Liver (tissue), 9 donors: ENCODE results near the gene DGKD. TPM values are rescaled to one million over a fixed set of nuclear protein-coding genes. Genes with fewer than 3 reads are reported as not detected.

ENCODE experiments used
- DNase-seq: peaks from one replicate; pipeline ENCODE4 v3.0.0-alpha.2; 2017; ENCODE audit warnings: low spot score
- H3K27ac ChIP-seq, 2 donors: one replicate each; pipeline ENCODE4 v1.7.0; 2013; ENCODE audit warnings: inconsistent platforms in 2 of 2, low read length in 2 of 2, control low read depth in 1 of 2, low read depth in 1 of 2, mild to moderate bottlenecking in 1 of 2
- H3K27me3 ChIP-seq, 4 donors: one replicate each; pipeline versions ENCODE4 v1.6.1 to v1.7.0; 2013; ENCODE audit warnings: low read length in 3 of 4, inconsistent platforms in 1 of 4, mild to moderate bottlenecking in 1 of 4, moderate library complexity in 1 of 4; ENCODE audit not compliant: control insufficient read depth in 4 of 4, insufficient read depth in 4 of 4
- H3K36me3 ChIP-seq, 4 donors: one replicate each; pipeline versions ENCODE4 v1.6.1 to v1.7.0; 2013; ENCODE audit warnings: low read length in 3 of 4, mild to moderate bottlenecking in 3 of 4, low read depth in 1 of 4, moderate library complexity in 1 of 4; ENCODE audit not compliant: control insufficient read depth in 4 of 4, insufficient read depth in 3 of 4
- H3K4me1 ChIP-seq, 4 donors: one replicate each; pipeline versions ENCODE4 v1.6.1 to v1.7.0; 2013; ENCODE audit warnings: low read length in 3 of 4, mild to moderate bottlenecking in 3 of 4, moderate library complexity in 1 of 4; ENCODE audit not compliant: control insufficient read depth in 4 of 4, insufficient read depth in 4 of 4
- H3K4me3 ChIP-seq, 3 donors: one replicate each; pipeline versions ENCODE4 v1.6.1 to v1.7.0; 2013; ENCODE audit warnings: low read length in 3 of 3, control low read depth in 1 of 3, low read depth in 1 of 3, mild to moderate bottlenecking in 1 of 3
- H3K9ac ChIP-seq, 2 donors: one replicate each; pipeline ENCODE4 v1.7.0; 2013; ENCODE audit warnings: low read length in 2 of 2, mild to moderate bottlenecking in 2 of 2, moderate library complexity in 2 of 2, control low read depth in 1 of 2, low read depth in 1 of 2
- H3K9me3 ChIP-seq, 4 donors: one replicate each; pipeline versions ENCODE4 v1.6.1 to v1.7.0; 2013; ENCODE audit warnings: low read length in 3 of 4; ENCODE audit not compliant: control insufficient read depth in 4 of 4
- FOXA1 ChIP-seq: IDR thresholded peaks from 2 replicates; pipeline ENCODE4 v1.6.1; 2016; ENCODE audit warnings: antibody characterized with exemption
- FOXA2 ChIP-seq: IDR thresholded peaks from 2 replicates; pipeline ENCODE4 v1.6.1; 2016; ENCODE audit warnings: antibody characterized with exemption
- HNF4A ChIP-seq, 2 donors: conservative IDR thresholded peaks; 2 replicates each; pipeline ENCODE4 v1.6.1; 2016; ENCODE audit warnings: antibody characterized with exemption in 2 of 2, mild to moderate bottlenecking in 2 of 2
- HNF4G ChIP-seq: IDR thresholded peaks from 2 replicates; pipeline ENCODE4 v1.6.1; 2016; ENCODE audit warnings: antibody characterized with exemption
- JUND ChIP-seq, 2 donors: IDR thresholded peaks; 2 replicates each; pipeline ENCODE4 v1.6.1; 2016; ENCODE audit warnings: antibody characterized with exemption in 2 of 2
- RXRA ChIP-seq, 2 donors: IDR thresholded peaks; 2 replicates each; pipeline ENCODE4 v1.6.1; 2017 to 2018; ENCODE audit warnings: antibody characterized with exemption in 2 of 2, mild to moderate bottlenecking in 1 of 2
- SP1 ChIP-seq: IDR thresholded peaks from 2 replicates; pipeline ENCODE4 v1.6.1; 2018; ENCODE audit warnings: antibody characterized with exemption, mild to moderate bottlenecking
- YY1 ChIP-seq: IDR thresholded peaks from 2 replicates; pipeline ENCODE4 v1.6.1; 2016; ENCODE audit warnings: antibody characterized with exemption, mild to moderate bottlenecking
- WGBS: extraction: QIAGEN DNeasy Blood & Tissue Kit; methylation state at CpG from one replicate; pipeline ENCODE4 v1.1.7; 2013; 5-methylcytosine and 5-hydroxymethylcytosine counted together
- polyA plus RNA-seq, 2 donors: library from polyadenylated mRNA; stranded (reverse) in 1 of 2; unstranded in 1 of 2; fragments of 200-250 nt in 1 of 2; fragments of >200 nt in 1 of 2; fragmentation: Nextera tagmentation in 1 of 2; extraction: Ambion mirVana in 1 of 2; gene quantifications; one replicate each; pipeline versions ENCODE4 v1.2.1 to v1.2.3, GENCODE V29; 2013 to 2015
- total RNA-seq, 2 donors: library from RNA; depleted of rRNA; stranded (reverse); fragments of >200 nt; gene quantifications; one replicate each; pipeline ENCODE4 v1.2.3, GENCODE V29; 2014
- TF ChIP-seq, protein P1 (sequence below): IDR thresholded peaks from 2 replicates; pipeline ENCODE4 v1.6.1; 2016; ENCODE audit warnings: antibody characterized with exemption, mild to moderate bottlenecking
- TF ChIP-seq, protein P2 (sequence below): IDR thresholded peaks from 2 replicates; pipeline ENCODE4 v1.6.1; 2016; ENCODE audit warnings: antibody characterized with exemption
- TF ChIP-seq, protein P3 (sequence below): IDR thresholded peaks from 2 replicates; pipeline ENCODE4 v1.6.1; 2016; ENCODE audit warnings: antibody characterized with exemption
- donor health status: healthy.
- donor health status: healthy.
- donor health status: healthy.
- donor health status: healthy.
- donor health status: healthy.

The DGKD gene
- total and polyA plus RNA-seq, 4 donors = 4.8 to 16.4 (median 8.2) TPM

DNA sequence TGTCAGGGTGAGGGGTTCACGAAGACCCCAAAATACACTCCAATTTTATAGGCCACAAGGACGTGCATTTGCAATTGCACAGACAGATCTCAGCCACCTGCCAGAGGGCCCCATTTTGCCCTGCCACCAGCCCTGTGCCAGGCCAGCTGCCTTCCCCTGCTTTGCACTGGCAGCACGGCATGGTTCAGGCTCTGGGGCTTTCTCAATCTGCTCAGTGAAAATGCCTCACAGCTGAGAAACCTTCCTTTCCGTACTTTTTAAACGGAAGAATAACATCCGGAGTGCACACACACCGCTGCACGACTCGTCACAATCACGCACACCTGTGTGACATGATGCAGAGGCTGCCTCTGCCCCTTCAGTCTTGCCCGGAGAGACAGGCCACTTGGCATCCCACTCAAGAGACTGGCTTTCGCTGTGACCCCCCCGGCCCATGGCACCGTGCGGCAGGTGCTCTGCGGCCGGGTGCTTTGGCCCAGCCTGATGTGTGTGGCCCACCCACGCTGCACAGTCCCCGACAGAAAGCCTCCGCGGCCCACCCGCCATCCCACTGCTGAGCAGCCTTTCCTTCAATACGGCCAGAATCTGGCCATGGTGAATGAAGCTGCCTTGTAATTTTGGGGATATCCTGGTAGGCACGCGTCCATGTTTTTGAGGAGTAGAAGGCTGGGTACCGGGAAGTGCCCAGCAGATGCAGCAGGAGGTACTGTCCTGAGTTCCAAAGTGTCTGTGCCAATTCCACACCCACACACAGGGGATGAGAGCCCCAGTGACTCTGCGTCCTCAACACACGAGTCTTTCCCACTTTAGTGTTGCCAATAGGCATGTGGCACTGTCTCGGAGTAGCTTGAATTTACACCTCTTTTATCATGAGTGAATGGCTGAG is 123.5 kb downstream of the DGKD start:
- 95% methylated on average over 29 of the region's 29 CpGs for WGBS
- Histone ChIP-seq H3K36me3 (peaks cover 4 to 62% (median 25%) of the 10 kb centered on the region in 4 donors), H3K4me3 (no peak overlapping the region), H3K9me3 (no peaks in the 10 kb centered on the region), H3K27me3 (no peaks in the 10 kb centered on the region), H3K4me1 (no peaks in the 10 kb centered on the region), H3K27ac (no peak overlapping the region), H3K9ac (no peak overlapping the region)
- TF ChIP-seq FOXA1 = no peak
- no peak for DNase-seq

DNA sequence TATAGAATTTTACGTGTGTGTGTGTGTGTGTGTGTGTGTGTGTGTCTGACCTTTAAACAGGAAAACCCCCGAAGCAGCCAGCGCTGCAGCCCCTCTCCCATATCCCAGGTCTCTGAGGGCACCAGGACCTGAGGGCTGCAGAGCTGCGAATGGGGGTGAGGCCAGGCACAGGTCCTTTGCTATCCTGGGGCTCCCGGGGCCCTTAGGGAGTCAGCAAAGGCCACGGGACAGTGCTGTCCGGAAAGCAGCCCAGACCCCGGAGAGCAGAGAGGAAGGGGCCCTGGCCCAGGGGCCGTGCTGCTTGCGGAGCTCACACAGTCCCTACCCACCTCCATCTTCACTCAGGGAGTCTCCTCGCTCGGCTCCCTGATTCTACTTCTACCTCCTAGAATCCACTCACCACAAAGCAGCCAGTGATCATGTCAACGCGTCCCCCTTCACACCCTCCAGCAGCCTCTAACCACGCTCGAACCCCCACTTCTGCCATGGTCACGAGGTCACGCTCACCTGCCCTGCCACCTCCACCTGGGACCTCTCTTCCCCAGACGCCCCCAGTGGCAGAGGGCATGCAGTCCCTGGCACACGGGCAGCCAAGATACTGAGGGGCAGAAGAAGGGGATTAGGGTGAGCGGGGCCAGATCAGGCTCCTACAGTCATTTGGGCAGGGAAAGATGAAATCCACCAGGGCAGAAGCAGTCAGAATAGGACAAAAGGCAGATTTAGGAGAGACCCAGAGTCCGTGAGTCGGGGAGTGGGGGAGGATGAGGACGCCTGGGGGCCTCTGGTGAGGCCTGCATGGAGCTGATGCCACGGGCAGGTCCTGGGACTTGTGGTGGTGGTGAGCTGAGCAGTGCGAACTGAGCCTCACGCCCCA is 125.6 kb downstream of the DGKD start:
- Histone ChIP-seq H3K4me1 (no peaks in the 10 kb centered on the region), H3K27ac (no peak overlapping the region), H3K4me3 (no peak overlapping the region), H3K9me3 (no peaks in the 10 kb centered on the region), H3K27me3 (no peaks in the 10 kb centered on the region), H3K36me3 (peaks cover 4 to 76% (median 30%) of the 10 kb centered on the region in 4 donors), H3K9ac (no peak overlapping the region)
- TF ChIP-seq HNF4A (conservative IDR thresholded peaks at IDR 0.05) (no peak), SP1 (no peak)
- 95% methylated on average over 27 of the region's 27 CpGs for WGBS
- DNase-seq = no peak

DNA sequence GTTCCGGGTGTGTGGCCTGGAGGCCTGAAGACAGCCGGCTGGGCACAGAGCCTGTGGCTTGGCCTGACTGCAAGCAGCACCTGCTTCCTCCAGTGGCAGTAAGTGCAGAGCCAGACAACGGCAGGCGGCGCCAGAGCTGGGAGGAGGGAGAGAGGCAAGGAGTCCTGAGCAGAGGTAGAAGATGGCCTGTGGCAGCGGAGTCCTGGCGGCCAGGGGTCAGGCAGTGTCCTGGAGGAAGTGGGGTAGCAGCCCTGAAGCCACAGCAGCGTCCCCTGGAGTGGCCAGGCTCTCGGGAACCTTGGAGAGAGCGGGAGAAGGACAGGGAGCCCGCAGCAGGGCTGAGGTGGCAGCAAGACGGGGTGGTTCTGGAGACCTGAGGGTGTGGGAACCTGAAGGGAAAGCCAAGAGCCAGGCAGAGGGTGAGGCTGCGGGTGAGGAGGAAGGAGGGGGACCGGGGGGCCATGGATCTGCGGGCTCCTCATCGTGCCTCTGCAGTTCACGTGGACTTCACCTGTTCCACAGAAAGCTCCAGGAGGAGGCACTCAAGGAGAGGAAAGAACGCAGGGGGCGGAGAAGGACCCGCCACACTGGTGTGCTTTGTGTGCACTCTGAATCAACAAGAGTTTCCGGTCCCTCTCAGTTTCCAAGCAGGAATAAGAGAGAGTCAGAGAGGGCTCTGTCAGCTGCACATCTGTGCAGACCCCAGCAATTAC is 126.4 kb downstream of the DGKD start:
- H3K4me1 ChIP-seq = no peaks in the 10 kb centered on the region
- H3K9ac ChIP-seq = no peak overlapping the region
- no peak overlapping the region for H3K4me3 ChIP-seq
- H3K36me3 ChIP-seq = peaks cover 6 to 81% (median 33%) of the 10 kb centered on the region in 4 donors
- TF ChIP-seq, protein P1, sequence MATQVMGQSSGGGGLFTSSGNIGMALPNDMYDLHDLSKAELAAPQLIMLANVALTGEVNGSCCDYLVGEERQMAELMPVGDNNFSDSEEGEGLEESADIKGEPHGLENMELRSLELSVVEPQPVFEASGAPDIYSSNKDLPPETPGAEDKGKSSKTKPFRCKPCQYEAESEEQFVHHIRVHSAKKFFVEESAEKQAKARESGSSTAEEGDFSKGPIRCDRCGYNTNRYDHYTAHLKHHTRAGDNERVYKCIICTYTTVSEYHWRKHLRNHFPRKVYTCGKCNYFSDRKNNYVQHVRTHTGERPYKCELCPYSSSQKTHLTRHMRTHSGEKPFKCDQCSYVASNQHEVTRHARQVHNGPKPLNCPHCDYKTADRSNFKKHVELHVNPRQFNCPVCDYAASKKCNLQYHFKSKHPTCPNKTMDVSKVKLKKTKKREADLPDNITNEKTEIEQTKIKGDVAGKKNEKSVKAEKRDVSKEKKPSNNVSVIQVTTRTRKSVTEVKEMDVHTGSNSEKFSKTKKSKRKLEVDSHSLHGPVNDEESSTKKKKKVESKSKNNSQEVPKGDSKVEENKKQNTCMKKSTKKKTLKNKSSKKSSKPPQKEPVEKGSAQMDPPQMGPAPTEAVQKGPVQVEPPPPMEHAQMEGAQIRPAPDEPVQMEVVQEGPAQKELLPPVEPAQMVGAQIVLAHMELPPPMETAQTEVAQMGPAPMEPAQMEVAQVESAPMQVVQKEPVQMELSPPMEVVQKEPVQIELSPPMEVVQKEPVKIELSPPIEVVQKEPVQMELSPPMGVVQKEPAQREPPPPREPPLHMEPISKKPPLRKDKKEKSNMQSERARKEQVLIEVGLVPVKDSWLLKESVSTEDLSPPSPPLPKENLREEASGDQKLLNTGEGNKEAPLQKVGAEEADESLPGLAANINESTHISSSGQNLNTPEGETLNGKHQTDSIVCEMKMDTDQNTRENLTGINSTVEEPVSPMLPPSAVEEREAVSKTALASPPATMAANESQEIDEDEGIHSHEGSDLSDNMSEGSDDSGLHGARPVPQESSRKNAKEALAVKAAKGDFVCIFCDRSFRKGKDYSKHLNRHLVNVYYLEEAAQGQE = no peak
- TF ChIP-seq, protein P2, sequence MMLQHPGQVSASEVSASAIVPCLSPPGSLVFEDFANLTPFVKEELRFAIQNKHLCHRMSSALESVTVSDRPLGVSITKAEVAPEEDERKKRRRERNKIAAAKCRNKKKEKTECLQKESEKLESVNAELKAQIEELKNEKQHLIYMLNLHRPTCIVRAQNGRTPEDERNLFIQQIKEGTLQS = no peak
- TF ChIP-seq JUND (IDR thresholded peaks at IDR 0.05) (no peak), HNF4G (no peak), FOXA2 (no peak), YY1 (no peak), RXRA (IDR thresholded peaks at IDR 0.05) (no peak)
- TF ChIP-seq, protein P3, sequence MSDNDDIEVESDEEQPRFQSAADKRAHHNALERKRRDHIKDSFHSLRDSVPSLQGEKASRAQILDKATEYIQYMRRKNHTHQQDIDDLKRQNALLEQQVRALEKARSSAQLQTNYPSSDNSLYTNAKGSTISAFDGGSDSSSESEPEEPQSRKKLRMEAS = no peak
- no peaks in the 10 kb centered on the region for H3K27me3 ChIP-seq
- no peak overlapping the region for H3K27ac ChIP-seq
- 92% methylated on average over 21 of the region's 21 CpGs for WGBS
- no peak for DNase-seq
- H3K9me3 ChIP-seq = no peaks in the 10 kb centered on the region
